CD4-positive, alpha-beta T cell treated with Interleukin-17A for 4 hours (primary cell): ENCODE data around the gene DIS3L2.
"Not testable (repeated sequence)": the region's sequence is repeated elsewhere in the genome, so short reads cannot be mapped to it uniquely, and the experiment has no call there.

ENCODE experiments used
- DNase-seq: peaks from one replicate; pipeline ENCODE4 v3.0.0-alpha.2; 2020; ENCODE audit warnings: mixed read lengths

The DIS3L2 gene

DNA sequence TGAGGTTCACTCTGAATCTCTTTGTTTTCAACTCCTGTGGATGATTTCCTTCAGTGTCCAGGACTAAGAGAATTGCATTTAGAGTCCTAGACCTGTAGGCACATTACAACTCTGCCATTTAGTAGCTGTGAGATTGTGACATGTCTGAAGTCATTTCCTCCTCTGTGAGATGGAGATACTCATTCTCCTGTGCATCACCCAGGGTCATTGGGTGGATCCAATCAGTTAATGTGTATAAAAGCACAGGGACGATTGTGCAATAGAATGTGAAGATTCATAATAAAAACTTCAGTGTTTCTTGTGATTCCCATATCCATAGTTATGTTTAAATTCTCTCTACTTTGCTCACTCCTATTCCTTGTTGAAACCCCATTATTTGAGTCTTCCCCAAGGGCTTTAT lies 113.6 kb downstream of the DIS3L2 start:
- no peak for DNase-seq

DNA sequence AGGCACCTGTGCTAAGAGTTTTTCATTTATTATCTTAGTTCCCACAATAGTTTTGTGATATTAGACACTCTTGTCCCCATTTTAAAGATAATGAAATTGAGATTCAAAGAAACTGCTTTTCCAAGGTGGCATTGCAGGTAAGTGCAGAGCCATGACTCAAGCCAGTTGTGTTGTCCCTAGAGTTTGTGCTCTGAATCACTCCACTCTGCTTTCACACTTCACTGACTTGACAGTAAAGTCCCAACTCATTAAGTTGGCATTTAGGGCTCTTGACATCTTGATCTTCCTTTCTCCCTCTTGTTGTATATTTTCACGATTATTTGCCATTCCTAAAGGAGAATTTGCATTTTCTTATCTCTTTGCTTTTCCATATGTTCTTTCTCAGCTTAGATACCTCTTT lies 114.3 kb downstream of the DIS3L2 start:
- no peak for DNase-seq

DNA sequence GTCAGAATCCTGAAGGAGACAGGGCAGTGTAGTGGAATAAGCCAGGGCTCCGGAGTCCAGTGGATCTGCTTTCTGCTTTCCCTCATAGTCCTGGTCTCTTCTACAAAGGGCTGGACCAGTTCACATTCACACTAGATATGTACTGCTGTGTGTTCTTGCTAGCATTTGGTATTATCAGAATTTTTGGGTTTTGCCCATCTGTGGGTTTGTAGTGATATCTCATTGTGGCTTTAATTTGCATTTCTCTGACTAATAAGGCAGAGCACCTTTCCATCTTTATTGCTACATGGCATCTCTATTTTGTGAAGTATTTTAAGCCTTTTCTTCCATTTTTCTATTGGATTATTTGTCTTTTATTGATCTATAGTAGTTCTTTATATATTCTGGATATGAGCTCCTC lies 114.8 kb downstream of the DIS3L2 start:
- DNase-seq = no peak

DNA sequence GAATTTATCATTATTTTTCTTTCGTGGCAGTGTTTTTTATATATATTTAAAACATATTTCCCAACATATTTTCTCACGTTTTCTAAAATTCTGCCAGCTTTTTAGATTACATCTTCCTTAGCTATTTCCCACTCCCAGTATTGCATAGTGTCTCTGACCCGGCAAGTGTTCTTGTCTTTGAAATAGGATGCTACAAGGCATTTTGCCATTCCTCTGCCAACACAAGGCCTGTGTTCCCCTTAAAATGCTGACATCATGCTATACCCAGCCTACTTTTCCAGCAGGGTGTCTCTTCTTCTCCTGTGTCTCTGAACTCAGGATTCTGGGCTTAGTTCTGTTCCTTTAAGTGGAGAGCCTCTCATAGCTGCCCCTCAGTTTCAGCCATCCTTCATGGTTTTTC lies 115.2 kb downstream of the DIS3L2 start:
- no peak for DNase-seq

DNA sequence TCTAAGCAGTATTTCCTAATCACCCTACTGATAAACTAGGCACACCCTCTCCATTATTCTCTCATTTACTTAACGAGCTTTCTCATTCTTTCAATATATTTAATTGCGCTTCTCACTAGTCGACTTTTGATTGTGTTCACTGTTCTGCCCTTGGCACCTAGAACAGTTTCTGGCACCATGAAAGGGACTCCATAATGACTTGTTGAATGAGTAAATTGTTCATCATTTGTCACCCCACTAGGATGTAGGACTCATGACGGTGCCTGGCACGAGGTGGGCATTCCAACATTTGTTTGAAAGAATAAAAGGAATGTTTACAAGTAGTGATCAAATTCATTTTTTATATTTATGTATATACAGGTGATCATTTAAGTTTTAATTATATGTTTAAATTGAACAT lies 123.7 kb downstream of the DIS3L2 start:
- DNase-seq = no peak

DNA sequence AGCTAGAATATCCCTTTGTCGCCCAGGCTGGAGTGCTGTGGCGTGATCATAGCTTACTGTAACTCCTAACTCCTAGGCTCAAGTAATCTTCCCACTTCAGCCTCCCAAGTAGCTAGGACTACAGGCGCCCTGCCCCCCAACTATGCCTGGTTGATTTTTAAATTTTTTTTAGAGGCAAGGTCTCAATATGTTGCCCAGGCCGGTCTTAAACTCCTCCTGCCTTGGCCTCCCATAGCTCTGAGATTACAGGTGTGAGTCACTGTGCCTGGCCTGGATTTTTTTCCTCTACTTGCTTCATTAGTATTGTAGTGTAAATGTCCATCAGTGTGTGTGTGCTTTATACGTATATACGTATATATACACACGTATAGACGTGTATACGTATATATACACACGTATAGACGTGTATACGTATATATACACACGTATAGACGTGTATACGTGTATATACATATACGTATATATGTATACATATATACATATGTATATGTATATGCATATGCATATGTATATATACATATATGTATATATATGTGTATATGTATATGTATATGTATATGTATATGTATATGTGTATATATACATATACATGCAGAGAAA lies 124.4 kb downstream of the DIS3L2 start:
- DNase-seq = no peak

DNA sequence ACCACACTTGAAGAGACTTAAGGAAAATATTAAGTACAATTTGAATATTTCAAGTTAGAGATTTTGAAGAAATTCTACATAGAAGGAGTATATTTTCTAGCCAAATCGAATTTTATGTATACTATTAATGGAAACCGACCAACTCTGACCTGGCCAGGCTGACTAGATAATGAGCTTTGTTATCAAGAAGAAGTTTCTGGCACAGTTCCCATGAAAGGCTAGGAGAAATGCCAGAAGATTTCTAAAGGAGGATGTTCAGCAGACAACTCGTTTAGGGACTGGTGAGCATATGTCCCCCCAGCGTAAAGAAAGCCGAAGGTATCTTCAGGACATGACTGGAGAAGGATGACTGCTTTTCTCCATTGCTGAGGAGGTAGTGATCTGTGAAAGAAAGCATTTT lies 127.3 kb downstream of the DIS3L2 start:
- DNase-seq = no peak

DNA sequence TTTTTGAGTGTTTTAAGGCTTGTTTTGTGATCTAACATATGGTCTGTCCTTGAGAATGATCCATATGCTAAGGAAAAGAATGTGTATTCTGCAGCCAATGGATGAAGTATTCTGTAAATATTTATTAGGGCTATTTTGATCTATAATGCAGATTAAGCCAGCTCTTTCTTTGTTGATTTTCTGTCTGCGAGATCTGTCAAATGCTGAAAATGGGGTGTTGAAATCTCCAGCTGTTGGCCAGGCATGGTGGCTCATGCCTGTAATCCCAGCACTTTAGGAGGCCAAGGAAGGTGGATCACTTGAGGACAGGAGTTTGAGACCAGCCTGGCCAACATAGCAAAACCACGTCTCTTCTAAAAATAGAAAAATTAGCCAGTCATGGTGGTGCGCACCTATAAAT lies 132.7 kb downstream of the DIS3L2 start:
- no peak for DNase-seq

DNA sequence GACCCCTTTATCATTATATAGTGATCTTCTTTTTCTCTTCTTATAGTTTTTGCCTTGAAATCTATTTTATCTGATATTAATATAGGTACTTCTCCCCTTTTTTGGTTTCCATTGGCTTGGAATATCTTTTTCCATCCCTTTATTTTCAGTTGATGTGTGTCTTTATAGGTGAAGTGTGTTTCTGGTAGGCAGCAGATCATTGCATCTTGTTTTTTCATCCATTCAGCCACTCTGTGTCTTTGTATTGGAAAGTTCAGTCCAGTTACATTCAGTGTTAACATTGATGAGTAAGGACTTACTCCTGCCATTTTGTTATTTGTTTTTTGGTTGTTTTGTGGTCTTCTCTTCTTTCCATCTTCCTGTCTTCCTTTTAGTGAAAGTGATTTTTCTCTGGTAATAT lies 133.4 kb downstream of the DIS3L2 start:
- no peak for DNase-seq

DNA sequence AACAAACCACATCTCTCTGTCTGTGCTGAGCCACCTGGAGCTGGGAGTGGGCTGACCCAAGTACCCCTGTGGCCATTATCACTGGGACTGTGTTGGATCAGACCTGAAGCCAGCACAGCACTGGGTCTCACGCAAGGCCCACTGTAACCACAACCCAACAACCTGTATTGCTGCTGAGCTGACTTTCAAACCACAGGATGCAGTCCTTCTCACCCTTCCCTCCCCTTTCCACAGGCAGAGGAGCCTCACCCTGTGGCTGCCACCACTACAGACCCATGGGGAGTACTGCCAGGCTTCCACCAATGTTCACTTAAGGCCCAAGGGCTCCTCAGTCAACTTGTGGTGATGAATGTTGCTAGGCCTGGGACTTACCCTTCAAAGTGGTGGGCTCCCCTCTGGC lies 135.7 kb downstream of the DIS3L2 start:
- DNase-seq = no peak

DNA sequence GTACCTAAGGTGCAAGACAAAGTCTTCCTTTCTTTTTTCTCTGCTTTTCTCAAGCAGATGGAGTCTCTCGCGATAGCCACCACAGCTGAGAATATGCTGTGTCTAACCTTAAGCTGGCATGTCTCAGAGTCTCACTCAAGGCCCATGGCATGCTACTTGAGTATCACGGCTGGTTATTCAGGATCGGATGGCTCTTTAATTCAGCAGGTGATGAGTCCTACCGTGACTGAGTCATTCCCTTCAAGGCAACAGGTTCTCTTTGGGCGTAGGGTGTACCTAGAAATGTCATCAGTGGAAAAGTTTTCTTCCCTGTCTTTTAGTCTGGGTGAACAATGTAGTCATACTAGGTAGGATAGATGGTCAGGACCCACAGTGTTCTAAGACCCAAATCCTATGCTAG lies 136.2 kb downstream of the DIS3L2 start:
- no peak for DNase-seq

DNA sequence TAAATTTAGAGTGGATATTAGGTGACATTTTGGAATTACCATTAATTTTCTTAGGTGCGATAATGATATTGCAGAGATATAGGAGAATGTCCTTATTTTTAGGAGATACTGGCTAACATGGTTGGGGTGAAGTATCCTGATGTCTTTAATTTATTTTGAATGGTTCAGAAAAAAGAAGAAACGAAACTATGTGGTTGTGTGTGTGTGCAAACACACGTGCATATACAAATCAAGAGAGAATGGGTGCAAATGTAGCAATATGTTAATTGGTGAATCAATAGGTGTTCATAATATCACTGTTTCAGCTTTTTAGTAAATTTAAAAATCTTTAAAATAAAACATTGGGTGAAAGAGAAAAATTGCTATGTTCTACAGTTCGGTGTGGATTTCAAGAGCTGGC lies 140.9 kb downstream of the DIS3L2 start:
- DNase-seq = no peak

DNA sequence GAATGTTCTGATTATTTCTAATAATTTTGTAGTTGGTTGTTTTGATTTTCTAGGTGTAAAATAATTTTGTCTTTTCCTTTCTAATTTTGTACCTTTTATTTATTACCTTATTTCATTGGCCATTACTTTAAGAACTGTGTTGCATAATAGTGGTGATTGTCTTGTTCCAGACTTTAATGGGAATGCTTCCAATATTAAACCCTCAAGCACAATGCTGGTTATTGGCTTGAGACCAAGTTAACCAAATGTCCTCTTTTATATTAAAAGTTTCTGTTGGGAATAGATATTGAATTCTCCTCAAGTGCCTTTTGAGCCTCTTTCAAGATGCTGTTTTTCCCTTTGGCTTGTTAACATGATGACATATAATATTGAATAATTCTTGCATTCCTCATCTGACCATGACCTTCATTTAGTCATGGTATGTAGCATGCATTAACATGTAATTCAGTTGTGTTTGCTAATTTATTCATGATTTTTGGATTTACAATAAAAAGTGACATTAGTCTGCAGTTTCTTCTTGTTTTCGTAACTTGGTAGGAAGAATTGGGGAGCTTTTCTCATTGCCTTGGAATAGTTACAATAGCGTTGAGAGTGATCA lies 141.7 kb downstream of the DIS3L2 start:
- DNase-seq = no peak

DNA sequence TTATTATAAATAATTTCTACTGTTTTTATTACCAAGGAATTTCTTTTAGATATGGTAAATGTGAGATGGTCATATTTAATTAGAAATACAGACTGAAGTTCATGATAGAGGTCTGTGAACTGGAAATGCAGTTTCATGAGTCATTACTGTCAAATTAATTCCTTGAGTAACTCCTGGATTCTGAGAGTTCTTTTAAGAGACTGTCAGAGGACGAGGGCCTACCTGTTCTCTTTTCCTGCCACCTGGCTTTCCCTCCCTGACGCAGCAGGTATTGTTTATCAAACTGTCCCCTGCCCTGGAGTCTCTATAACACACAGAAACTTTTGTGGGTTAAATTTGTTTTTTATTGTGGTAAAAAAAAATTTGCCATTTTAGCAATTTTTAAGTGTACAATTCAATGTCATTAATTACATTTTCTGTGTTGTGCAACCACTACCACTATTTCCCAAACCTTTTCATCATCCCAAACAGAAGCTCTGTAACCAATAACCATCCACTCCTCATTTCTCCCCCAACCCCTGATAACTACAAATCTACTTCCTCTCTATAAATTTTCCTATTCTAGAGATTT lies 142.6 kb downstream of the DIS3L2 start:
- no peak for DNase-seq

DNA sequence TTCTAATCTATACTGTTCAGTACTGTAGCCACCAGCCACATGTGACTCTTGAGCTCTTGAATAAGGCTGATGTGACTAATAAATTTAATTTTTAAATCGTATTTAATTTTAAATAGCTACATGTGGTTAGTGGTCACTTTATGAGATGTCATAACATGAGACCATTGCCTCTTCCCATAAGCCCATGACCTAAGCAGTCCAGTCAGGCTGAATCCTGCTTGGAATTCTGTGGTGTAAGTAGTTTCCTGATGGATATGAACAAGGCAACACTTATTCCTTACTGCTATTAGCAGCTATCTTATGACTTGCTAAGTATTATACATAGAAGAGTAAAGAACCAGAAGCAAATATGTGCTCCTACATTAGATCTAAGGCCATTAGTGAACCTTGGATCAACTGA lies 150.0 kb downstream of the DIS3L2 start:
- DNase-seq = no peak

DNA sequence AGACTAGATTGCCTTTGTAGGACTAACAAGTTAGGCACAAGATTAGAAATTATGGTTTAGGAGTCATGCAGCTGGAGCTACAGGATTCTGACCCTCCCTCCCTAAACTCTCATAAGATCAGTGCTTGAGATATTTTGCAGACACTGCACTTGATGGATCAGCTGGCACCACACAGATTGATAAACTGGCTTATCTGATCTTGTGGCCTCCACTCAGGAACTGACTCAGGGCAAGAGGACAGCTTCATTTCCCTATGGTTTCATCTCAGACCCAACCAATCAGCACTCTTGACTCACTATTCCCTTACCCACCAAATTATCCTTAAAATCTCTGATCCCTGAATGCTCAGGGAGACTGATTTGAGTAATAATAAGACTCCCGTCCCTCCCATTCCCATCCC lies 152.3 kb downstream of the DIS3L2 start:
- no peak for DNase-seq

DNA sequence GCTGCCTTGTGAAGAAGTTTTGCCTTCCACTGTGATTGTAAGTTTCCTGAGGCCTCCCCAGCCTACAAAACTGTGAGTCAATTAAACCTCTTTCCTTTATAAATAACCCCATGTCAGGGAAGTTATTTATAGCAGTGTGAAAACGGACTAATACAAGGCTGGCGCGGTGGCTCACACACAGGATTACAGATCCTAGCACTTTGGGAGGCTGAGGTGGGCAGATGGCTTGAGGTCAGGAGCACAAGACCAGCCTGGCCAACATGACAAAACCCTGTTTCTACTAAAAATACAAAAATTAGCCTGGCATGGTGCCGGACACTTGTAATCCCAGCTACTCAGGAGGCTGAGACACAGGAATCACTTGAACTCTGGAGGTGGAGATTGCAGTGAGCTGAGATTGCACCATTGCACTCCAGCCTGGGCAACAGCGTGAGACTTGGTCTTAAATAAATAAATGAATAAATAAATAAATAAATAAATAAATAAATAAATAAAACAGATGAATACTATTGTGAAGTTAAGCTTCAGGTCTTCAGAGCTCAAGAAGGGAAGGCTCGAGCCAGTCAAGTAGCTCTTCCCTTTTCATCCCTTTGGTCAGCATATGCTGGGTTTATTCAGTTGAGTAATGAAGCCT lies 154.3 kb downstream of the DIS3L2 start:
- DNase-seq = not testable (repeated sequence)

DNA sequence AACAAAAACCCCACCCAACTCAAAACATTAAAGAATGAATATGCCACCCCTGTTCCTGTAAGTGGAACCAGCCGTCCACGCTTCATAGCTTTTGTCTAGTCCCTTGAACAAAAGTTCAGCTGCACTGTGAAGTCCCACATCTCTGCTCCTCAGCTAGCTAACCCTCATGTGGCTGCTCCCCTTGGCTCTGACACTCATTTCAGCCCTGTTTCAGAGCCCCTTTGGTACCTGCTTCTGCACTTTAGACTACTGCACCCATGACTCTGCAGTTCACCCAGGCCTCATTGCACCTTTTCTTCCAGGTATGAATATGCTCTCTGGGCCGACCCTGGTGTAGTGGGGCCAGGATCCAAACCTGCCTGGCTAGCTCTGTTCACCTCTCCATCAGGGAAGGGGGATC lies 155.3 kb downstream of the DIS3L2 start:
- no peak for DNase-seq

DNA sequence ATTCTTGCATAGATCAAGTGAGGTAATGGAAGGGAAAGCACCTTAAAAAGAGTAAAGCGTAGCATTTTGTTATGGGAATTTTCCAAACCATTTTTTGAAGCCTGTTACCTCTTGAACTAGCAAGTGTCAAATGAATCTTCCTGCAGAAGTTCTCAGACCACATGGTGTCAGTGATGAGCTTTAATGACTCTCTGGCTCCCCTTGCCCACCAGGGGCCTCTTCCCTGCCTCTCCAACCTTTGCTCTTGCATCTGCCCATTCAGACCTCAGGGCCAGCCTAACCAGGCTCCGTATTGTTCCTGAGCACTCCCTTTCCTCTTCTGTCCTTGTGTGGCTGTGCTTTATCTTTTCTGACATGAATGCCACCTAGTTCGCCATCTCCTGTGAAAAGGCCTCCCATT lies 155.9 kb downstream of the DIS3L2 start:
- DNase-seq = no peak

DNA sequence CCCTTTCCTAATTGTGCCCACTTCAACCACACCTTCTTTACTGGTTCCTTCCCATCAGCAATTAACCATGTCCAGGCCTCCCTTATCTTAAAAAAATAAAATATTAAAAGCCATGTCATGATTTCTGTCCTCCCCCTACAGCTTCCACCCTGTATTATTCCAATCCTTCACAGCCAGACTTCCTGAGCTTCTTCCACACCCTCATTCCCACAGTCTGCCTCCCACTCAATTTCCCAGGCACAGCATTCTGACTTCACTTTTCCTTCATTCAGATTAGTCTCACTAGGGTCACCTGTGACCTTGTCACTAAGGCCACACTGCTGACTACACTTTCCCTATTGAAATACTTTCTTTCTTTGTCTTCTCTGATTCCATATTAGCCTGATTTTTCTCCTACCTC lies 159.4 kb downstream of the DIS3L2 start:
- DNase-seq = no peak

DNA sequence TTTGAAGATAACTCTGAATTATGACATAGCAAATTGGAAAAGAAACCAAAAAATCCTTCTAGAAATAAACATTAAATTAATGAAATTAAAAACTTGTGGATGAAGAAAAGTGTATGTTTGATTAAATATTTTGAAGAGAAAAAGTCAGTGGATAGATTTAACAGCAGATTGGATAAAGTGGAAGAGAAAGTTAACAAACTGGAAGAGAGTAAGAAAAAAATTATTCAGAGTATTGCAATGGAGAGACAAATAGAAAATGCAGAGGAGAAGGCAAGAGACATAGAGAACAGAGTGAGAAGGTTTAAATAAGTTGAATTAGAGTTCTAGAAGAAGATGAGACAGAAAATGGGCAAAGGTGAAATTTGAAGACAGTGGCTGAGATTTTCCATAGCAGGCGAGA lies 162.8 kb downstream of the DIS3L2 start:
- no peak for DNase-seq

DNA sequence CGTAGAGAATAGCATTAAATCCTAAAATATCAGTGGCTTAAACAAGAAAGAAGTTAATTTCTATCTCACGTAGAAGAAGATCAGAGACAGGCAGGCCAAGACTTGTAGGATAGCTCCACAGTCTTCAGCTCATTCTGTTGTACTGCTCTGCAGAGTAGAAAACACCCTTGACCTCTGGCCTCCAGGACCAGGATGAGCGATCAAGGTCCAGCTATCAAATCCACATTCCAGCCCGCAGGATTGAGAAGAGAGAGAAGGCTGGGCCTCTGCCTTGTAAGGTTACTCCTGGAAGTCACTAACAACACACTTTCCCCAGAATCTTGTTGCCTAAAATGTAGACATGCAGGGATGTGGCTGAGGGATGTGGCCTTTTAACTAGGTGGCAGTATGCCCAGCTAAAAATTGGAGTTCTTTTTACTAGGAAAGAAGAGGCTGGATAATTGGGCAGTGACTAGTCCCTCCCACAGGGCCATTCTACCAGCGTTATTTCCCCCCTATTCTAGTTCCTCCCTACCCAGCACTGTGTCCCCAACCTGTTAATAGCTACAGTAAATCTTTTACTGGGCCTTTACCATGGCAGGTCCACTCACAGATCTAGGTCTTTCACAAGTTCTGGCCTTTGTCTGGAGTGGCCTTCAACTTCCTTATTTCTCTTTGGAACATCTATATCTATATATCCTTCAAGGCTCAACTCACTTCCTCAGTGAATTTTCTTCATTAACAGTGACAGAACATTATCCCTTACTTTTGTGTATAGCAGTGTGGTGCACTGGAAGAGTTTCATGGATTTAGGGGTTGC lies 165.0 kb downstream of the DIS3L2 start:
- no peak for DNase-seq

DNA sequence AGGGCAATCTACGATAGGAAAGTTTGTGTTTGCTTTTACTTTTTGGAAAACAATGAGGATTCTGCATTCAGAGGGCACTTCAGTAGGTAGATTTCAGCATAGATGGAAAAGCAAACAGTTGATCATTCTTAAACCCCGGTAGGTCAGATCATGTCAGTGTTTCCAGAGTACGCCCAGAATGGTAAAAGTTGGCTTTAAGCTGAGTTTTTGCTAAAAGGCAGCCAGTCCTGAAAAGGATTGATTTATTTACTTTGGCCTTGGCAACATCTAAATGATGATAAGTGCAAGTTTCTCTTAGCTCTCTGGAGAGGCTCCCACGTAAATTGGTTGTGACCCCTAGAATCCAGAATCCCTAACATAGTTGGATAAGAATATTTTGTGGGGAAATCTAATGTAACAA lies 168.0 kb downstream of the DIS3L2 start:
- no peak for DNase-seq

DNA sequence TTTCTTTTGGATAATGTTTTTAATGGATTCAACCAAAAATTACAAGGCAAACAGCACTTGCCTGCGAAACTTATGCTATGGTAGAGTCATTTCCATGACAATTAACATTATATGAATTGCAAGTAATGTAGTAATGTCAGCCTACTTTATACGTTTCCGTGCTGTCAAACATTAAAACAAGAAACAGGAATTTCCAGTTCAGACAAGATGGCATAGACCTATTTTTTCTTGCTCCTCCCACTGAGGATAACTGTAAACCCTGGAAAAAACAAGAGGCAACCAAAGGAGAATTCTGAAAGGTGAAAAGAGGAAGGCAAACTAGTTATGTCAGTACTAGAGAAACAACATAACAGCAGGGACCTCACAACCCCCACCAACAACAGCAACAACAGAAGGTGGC lies 170.7 kb downstream of the DIS3L2 start:
- DNase-seq = no peak
